ENCODE measurements around the gene ITPR1. TPM values are rescaled to one million over a fixed set of nuclear protein-coding genes. Genes with fewer than 3 reads are reported as not detected.

The ITPR1 gene
- total RNA-seq, 1 donor from 2014 or later = 6.7 TPM

DNA sequence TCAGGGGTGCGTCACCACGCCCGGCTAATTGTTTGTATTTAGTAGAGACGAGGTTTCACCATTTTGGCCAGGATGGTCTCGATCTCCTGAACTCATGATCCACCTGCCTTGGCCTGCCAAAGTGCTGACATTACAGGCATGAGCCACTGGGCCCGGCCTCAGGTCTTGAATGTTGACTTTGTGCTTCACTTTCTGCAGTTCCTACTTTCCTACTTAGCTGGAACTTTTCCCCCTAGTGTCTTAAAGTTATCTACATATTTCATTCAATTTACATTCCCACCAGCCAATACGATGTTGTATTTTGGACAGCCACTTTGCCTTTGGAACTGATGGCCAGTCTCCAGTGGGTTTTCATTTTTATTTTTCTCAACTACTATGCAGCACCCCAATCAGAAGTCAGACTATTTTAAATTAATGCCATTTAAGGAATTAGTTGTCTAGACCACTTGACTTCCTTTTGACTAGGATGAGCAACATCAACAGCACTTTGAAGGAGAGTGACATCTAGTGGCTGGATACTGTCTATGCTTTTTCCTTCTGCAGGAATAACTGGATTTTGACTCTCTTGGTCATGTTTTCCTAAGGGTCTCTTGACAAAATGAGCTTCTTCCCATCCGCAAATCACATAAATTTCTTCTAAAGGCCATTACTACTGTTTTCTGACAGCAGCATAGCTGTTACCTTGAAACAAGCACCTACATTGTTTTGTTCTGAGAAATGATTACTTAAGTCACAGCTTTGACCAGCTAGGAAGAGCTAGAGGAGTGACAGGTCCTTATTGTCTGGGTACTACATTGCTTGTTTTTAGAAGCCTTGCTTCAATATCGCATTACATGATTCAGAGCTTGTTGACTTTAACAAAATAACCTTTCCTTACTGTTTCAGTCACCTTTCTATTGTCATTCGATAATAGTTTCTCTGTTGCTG lies 140.2 kb downstream of the ITPR1 start:
- no peaks in the 10 kb centered on the region for H3K9me3 Mint-ChIP-seq (ENCODE audit: unreplicated experiment)
- TF ChIP-seq EZH2 (IDR thresholded peaks at IDR 0.05; ENCODE audit: insufficient read depth, low read length) = no peak
- TF ChIP-seq, protein P1, sequence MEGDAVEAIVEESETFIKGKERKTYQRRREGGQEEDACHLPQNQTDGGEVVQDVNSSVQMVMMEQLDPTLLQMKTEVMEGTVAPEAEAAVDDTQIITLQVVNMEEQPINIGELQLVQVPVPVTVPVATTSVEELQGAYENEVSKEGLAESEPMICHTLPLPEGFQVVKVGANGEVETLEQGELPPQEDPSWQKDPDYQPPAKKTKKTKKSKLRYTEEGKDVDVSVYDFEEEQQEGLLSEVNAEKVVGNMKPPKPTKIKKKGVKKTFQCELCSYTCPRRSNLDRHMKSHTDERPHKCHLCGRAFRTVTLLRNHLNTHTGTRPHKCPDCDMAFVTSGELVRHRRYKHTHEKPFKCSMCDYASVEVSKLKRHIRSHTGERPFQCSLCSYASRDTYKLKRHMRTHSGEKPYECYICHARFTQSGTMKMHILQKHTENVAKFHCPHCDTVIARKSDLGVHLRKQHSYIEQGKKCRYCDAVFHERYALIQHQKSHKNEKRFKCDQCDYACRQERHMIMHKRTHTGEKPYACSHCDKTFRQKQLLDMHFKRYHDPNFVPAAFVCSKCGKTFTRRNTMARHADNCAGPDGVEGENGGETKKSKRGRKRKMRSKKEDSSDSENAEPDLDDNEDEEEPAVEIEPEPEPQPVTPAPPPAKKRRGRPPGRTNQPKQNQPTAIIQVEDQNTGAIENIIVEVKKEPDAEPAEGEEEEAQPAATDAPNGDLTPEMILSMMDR (IDR thresholded peaks at IDR 0.05; ENCODE audit: insufficient read depth, low read depth, low read length) = peak; percentile 93
- H3K4me1 Mint-ChIP-seq (ENCODE audit: low read depth, unreplicated experiment) = no peaks in the 10 kb centered on the region
- no peak overlapping the region for H3K4me2 ChIP-seq (ENCODE audit: low read length)
- H3K4me3 Mint-ChIP-seq (ENCODE audit: unreplicated experiment) = no peak overlapping the region
- no peak overlapping the region for H3K9ac ChIP-seq (ENCODE audit: low read length)
- H3K79me2 ChIP-seq (ENCODE audit: insufficient read depth, low read length) = no peaks in the 10 kb centered on the region
- no peaks in the 10 kb centered on the region for H4K20me1 ChIP-seq (ENCODE audit: insufficient read depth, low read length)
- no peak for FAIRE-seq
- no peak overlapping the region for H3K27ac Mint-ChIP-seq (ENCODE audit: unreplicated experiment)
- no peaks in the 10 kb centered on the region for H3K36me3 ChIP-seq (ENCODE audit: insufficient read depth, low read length)
- peaks cover 8% of the 10 kb centered on the region for H3K27me3 Mint-ChIP-seq (ENCODE audit: low read depth, unreplicated experiment)
- no peak overlapping the region for H3K27ac ChIP-seq (ENCODE audit: low read depth, low read length)
- peaks cover 6% of the 10 kb centered on the region for H3K27me3 ChIP-seq (ENCODE audit: insufficient read depth, low read length)
- H2AFZ ChIP-seq (ENCODE audit: low read depth, low read length) = no peak overlapping the region
- peak; percentile 61 for DNase-seq (ENCODE audit: low read depth)
- H3K4me3 ChIP-seq (ENCODE audit: insufficient read depth, low read depth, low read length) = no peak overlapping the region
- no peaks in the 10 kb centered on the region for H3K4me1 ChIP-seq (ENCODE audit: insufficient read depth, low read length)
- H3K9me3 ChIP-seq (ENCODE audit: insufficient read depth, low read depth, low read length) = no peaks in the 10 kb centered on the region
- no peaks in the 10 kb centered on the region for H3K36me3 Mint-ChIP-seq (ENCODE audit: low read depth, unreplicated experiment)

DNA sequence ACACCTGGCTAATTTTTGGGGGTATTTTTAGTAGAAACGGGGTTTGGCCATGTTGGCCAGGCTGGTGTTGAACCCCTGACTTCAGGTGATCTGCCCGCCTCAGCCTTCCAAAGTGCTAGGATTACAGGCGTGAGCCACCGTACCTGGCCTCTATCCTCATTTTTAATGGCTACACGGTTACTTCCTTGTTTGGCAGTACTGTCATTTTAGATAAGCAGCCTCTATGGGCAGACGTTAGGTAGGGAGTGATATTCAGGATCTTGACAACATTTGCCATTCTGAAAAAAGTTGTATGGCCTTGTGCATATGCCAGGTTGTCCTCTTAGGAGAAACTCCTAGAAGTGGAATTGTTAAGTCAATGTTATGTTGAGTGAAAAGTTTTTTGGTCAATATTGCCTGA lies 141.7 kb downstream of the ITPR1 start:
- Mint-ChIP-seq H3K27ac (ENCODE audit: unreplicated experiment) (no peak overlapping the region), H3K4me3 (ENCODE audit: unreplicated experiment) (no peak overlapping the region), H3K27me3 (ENCODE audit: low read depth, unreplicated experiment) (peaks cover 8% of the 10 kb centered on the region), H3K36me3 (ENCODE audit: low read depth, unreplicated experiment) (no peaks in the 10 kb centered on the region), H3K9me3 (ENCODE audit: unreplicated experiment) (no peaks in the 10 kb centered on the region), H3K4me1 (ENCODE audit: low read depth, unreplicated experiment) (no peaks in the 10 kb centered on the region)
- FAIRE-seq (no peak), DNase-seq (ENCODE audit: low read depth) (no peak)
- Histone ChIP-seq H3K79me2 (ENCODE audit: insufficient read depth, low read length) (no peaks in the 10 kb centered on the region), H2AFZ (ENCODE audit: low read depth, low read length) (no peak overlapping the region), H3K4me3 (ENCODE audit: insufficient read depth, low read depth, low read length) (no peak overlapping the region), H3K27ac (ENCODE audit: low read depth, low read length) (no peak overlapping the region), H3K27me3 (ENCODE audit: insufficient read depth, low read length) (peaks cover 8% of the 10 kb centered on the region), H4K20me1 (ENCODE audit: insufficient read depth, low read length) (no peaks in the 10 kb centered on the region), H3K36me3 (ENCODE audit: insufficient read depth, low read length) (no peaks in the 10 kb centered on the region), H3K4me2 (ENCODE audit: low read length) (no peak overlapping the region), H3K9ac (ENCODE audit: low read length) (no peak overlapping the region), H3K4me1 (ENCODE audit: insufficient read depth, low read length) (no peaks in the 10 kb centered on the region), H3K9me3 (ENCODE audit: insufficient read depth, low read depth, low read length) (no peaks in the 10 kb centered on the region)
- TF ChIP-seq EZH2 (IDR thresholded peaks at IDR 0.05; ENCODE audit: insufficient read depth, low read length) = no peak
- TF ChIP-seq, protein P1 (IDR thresholded peaks at IDR 0.05; ENCODE audit: insufficient read depth, low read depth, low read length) = no peak

DNA sequence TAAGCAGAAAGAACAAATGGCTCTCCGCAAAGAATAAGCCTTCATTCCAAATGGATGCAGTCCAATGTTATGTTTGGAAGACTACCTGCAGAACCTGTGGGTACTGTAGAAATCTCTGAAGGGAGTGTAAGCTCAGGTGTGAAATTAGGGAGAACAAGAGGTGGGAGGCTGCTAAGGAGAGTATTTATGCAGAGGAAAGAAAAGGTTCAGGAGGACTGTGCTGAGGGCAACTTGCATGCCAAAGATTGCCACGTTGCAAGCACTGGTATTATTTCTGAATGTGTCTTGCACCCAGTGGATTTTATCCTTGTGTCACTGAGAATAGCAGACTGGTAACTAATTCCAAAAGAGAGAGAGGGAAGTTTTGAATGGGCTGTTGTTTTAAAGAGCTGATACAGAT lies 144.1 kb downstream of the ITPR1 start:
- Histone ChIP-seq H3K36me3 (ENCODE audit: insufficient read depth, low read length) (no peaks in the 10 kb centered on the region), H3K9ac (ENCODE audit: low read length) (no peak overlapping the region), H3K4me2 (ENCODE audit: low read length) (no peak overlapping the region), H3K79me2 (ENCODE audit: insufficient read depth, low read length) (no peaks in the 10 kb centered on the region), H3K4me3 (ENCODE audit: insufficient read depth, low read depth, low read length) (no peak overlapping the region), H3K27ac (ENCODE audit: low read depth, low read length) (no peak overlapping the region), H3K4me1 (ENCODE audit: insufficient read depth, low read length) (no peaks in the 10 kb centered on the region), H3K27me3 (ENCODE audit: insufficient read depth, low read length) (peaks cover 8% of the 10 kb centered on the region), H4K20me1 (ENCODE audit: insufficient read depth, low read length) (no peaks in the 10 kb centered on the region), H3K9me3 (ENCODE audit: insufficient read depth, low read depth, low read length) (no peaks in the 10 kb centered on the region), H2AFZ (ENCODE audit: low read depth, low read length) (no peak overlapping the region)
- Mint-ChIP-seq H3K27me3 (ENCODE audit: low read depth, unreplicated experiment) (peaks cover 8% of the 10 kb centered on the region), H3K9me3 (ENCODE audit: unreplicated experiment) (peaks cover under 1% of the 10 kb centered on the region), H3K4me3 (ENCODE audit: unreplicated experiment) (no peak overlapping the region), H3K27ac (ENCODE audit: unreplicated experiment) (no peak overlapping the region), H3K36me3 (ENCODE audit: low read depth, unreplicated experiment) (no peaks in the 10 kb centered on the region), H3K4me1 (ENCODE audit: low read depth, unreplicated experiment) (no peaks in the 10 kb centered on the region)
- TF ChIP-seq, protein P1 (IDR thresholded peaks at IDR 0.05; ENCODE audit: insufficient read depth, low read depth, low read length) = no peak
- no peak for TF ChIP-seq EZH2 (IDR thresholded peaks at IDR 0.05; ENCODE audit: insufficient read depth, low read length)
- FAIRE-seq (no peak), DNase-seq (ENCODE audit: low read depth) (no peak)
